ENCODE data around the gene PAPPA. TPM values are rescaled to one million over a fixed set of nuclear protein-coding genes. Genes with fewer than 3 reads are reported as not detected.

The PAPPA gene
- total and polyA plus RNA-seq, 11 donors, result 0.23 to 8.5 (median 2.1) TPM

- Histone ChIP-seq H3K4me1 (no peaks in the 10 kb centered on the region), H3K4me3 (no peak overlapping the region), H3K9me3 (no peaks in the 10 kb centered on the region), H3K27me3 (no peaks in the 10 kb centered on the region), H3K27ac (no peak overlapping the region), H3K36me3 (peaks cover 0 to 6% (median 0%) of the 10 kb centered on the region in 9 donors)
- DNase-seq (no peak), ATAC-seq (no peak)
- intact Hi-C loops (cut with DNase I), result no loop called here
- no peak for TF ChIP-seq CTCF (IDR thresholded peaks at IDR 0.05)
- no peak for TF ChIP-seq POLR2A (IDR thresholded peaks at IDR 0.05)
- 60 to 75% (median 67%) methylated on average over 3 of the region's 3 CpGs for WGBS, 4 donors
Measured at GRCh38 chr9:116223926-116224325, 70.3 kb downstream of the PAPPA start.

GRCh38 chr9:116230051-116230632 is 76.6 kb downstream of the PAPPA start:
- TF ChIP-seq CTCF (IDR thresholded peaks at IDR 0.05), result no peak
- TF ChIP-seq POLR2A (IDR thresholded peaks at IDR 0.05), result no peak
- H3K27ac ChIP-seq, result no peak overlapping the region
- no peaks in the 10 kb centered on the region for H3K9me3 ChIP-seq
- no peaks in the 10 kb centered on the region for H3K36me3 ChIP-seq
- H3K4me1 ChIP-seq, result peaks cover 0 to 9% (median 0%) of the 10 kb centered on the region in 12 donors
- H3K27me3 ChIP-seq, result no peaks in the 10 kb centered on the region
- intact Hi-C loops (cut with DNase I), result no loop called here
- 0 to 61% (median 48%) methylated on average over 1 of the region's 1 CpG for WGBS, 4 donors
- DNase-seq (no peak), ATAC-seq (no peak)
- H3K4me3 ChIP-seq, result no peak overlapping the region

- WGBS, 4 donors, result 74 to 86% (median 78%) methylated on average over 5 of the region's 5 CpGs
Measured at GRCh38 chr9:116232424-116233159, 79.0 kb downstream of the PAPPA start.

More at GRCh38 chr9:116232424-116233159, 79.0 kb downstream of the PAPPA start:
- H3K4me3 ChIP-seq, result no peak overlapping the region
- DNase-seq, result no peak
- intact Hi-C loops (cut with DNase I), result no loop called here
- TF ChIP-seq CTCF (IDR thresholded peaks at IDR 0.05) (no peak), POLR2A (IDR thresholded peaks at IDR 0.05) (no peak)
- H3K9me3 ChIP-seq, result no peaks in the 10 kb centered on the region
- no peak overlapping the region for H3K27ac ChIP-seq
- H3K4me1 ChIP-seq, result peaks cover 0 to 9% (median 0%) of the 10 kb centered on the region in 12 donors
- no peak for ATAC-seq
- no peaks in the 10 kb centered on the region for H3K27me3 ChIP-seq
- no peaks in the 10 kb centered on the region for H3K36me3 ChIP-seq
